GM18499 (cell line): ENCODE data around the gene IGSF3.
"Not testable (repeated sequence)": the region's sequence is repeated elsewhere in the genome, so short reads cannot be mapped to it uniquely, and the experiment has no call there.

ENCODE experiments used
- ATAC-seq: cut with Tn5 transposase; IDR thresholded peaks from one replicate; pipeline ENCODE4 v1.9.1; 2021; ENCODE audit warnings: moderate number of reproducible peaks; ENCODE audit not compliant: insufficient read depth, unreplicated experiment

The IGSF3 gene

GRCh38 chr1:116666187-116667077 lies 1.1 kb downstream of the IGSF3 start:
- no peak for ATAC-seq

DNA sequence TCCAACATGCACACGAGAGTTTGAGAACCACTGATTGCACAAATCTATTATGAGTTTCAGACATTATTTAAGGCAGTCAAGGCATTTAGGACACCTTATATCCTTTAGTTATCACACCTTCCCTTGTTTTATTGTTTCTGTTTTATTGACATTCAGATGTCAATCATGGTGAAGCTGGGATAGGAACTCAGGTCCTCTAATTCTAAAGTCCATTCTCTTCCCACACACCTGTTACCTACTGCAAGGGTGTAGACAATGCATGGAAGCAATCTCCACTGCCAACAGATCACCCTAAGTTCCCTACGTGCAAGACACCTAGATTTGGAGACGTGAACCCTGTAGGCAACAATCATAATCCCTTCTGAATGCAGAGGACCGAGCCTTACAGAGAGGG lies 2.6 kb downstream of the IGSF3 start:
- no peak for ATAC-seq

GRCh38 chr1:116664366-116664977 lies 3.1 kb downstream of the IGSF3 start:
- ATAC-seq, result no peak

DNA sequence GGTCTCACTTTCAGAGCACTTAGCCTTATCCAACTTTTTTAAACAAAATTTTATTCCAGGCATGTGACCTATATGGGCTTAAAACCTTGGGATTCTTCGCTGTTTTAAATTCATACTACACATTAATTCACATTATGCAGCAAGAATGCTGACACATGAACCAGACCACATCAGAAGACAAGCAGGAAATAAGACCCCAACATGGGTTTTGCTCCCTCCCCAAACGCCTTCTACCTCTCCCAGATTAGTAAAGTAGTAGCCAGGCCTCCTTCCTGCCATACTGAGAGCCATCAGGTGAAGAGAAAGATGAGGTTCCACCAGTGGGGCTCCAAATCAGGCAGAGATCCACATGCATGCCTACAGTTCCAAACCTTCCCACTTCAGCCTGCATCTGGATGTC lies 3.7 kb downstream of the IGSF3 start:
- ATAC-seq, result no peak

DNA sequence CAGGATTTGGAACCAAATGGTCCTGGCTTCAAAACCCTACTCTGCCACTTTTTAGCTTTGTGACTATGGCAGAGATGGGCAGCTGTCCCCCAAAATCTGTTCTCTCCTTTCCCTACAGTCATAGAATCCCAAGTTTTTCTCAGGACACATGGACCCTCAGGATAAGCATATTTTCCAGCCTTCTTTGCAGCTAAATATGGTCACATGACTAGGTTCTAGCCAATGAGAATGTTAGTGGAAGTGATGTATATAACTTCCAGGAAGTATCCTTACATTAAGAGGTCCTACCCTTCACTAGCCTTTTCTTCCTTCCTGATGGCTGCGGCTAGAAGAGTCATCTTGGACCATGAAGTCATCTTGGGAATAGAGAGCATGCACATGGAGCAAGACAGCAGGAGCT lies 5.9 kb downstream of the IGSF3 start:
- ATAC-seq, result no peak

DNA sequence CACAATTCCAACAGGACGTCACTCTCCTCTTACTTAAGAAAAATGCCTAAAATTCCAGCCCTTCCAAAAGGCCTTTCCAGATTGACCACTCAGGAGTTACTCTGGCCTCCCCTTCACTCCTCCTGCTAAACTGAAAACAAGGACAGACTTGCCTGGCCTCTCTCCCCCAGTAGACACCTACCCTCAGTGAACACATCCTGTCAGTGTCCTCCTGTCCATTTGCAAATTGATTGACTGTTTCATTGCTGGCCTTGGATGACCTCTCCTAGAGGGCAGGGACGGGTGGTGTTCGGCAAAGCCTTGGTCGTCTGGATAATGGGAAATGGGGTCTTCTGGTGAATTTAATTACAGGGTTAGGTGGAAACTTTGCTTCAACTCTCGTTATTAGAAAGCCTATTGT lies 8.9 kb downstream of the IGSF3 start:
- not testable (repeated sequence) for ATAC-seq

DNA sequence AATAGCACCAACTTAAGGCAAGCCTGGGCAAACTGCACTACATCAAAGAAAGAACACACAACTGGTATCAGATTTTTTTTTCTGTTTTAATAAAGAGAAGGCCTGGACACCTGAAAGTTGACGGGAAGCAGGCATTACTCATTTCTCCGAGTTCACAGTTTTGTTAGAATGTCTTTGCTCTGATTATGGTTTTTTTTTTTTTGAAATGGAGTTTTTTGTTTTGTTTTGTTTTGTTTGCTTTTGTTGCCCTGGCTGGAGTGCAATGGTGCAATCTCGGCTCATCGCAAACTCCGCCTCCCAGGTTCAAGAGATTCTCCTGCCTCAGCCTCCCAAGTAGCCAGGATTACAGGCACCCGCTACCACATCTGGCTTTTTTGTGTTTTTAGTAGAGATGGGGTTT lies 9.7 kb downstream of the IGSF3 start:
- ATAC-seq, result not testable (repeated sequence)

- ATAC-seq, result no peak
Observed at GRCh38 chr1:116654351-116654750, 13.2 kb downstream of the IGSF3 start.

DNA sequence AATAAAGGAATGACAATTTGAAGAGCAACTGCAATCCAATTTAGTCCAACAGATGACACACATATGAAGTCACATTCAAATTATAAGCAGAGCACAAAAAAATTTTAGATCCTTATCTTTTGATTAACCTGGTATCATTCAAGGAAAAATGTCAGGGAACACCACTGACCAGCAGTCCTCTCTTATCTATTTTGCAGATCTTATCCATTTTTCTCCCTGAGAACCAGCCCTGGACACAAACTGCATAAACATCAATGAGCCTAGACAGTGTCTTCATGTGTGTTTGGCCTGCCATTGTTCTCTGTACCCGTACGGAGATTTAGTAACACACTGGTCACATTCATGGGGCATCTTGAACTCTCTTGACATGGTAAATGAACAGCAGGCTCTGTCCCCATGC lies 14.9 kb downstream of the IGSF3 start:
- ATAC-seq, result not testable (repeated sequence)

GRCh38 chr1:116650781-116651180 lies 16.8 kb downstream of the IGSF3 start:
- not testable (repeated sequence) for ATAC-seq

GRCh38 chr1:116649041-116649440 lies 18.5 kb downstream of the IGSF3 start:
- not testable (repeated sequence) for ATAC-seq

- not testable (repeated sequence) for ATAC-seq
Observed at GRCh38 chr1:116648325-116648724, 19.2 kb downstream of the IGSF3 start.

GRCh38 chr1:116647186-116647585 lies 20.3 kb downstream of the IGSF3 start:
- ATAC-seq, result not testable (repeated sequence)

DNA sequence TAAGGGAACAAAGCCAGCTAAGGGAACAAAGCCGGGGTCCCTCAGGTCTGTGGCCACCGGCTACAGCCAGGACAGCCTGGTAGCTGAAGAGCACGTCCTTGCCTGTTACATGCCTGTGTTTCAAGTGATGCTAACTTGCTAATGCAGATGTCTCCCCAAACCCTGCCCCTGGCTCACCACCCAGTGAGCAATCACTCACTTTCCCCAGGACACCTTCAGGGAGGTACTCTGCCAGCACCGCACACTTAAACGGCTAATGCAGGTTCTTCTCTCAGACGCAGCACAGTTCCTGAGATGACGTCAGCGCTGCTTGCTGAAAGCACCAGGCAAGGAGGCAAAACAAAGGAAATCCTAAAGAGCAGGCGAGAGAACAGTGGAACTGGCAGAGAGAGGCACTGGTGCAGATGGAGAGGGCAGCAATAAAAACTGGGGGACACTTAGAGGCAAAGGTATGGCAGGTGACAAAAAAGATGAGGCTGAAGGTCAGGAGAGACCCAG lies 20.8 kb downstream of the IGSF3 start:
- ATAC-seq, result not testable (repeated sequence)

- ATAC-seq, result not testable (repeated sequence)
Observed at GRCh38 chr1:116645802-116646672, 21.5 kb downstream of the IGSF3 start.

DNA sequence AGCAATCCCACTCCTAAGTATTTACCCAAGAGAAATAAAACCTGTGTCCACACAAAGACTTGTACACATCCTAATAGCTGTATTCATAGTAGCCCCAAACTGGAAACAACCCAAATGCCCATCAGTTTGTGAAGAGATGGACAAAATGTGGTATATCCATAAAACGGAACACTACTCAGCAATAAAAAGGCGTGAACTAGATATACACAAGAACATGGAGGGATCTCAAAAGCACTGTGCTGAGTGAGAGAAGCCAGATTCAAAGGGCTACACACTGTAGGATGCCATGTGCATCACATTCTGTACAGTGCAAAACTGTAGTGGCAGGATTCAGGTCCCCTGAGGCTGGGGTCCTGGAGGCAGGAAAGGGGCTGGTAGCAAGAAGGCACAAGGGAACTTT lies 22.5 kb downstream of the IGSF3 start:
- not testable (repeated sequence) for ATAC-seq

DNA sequence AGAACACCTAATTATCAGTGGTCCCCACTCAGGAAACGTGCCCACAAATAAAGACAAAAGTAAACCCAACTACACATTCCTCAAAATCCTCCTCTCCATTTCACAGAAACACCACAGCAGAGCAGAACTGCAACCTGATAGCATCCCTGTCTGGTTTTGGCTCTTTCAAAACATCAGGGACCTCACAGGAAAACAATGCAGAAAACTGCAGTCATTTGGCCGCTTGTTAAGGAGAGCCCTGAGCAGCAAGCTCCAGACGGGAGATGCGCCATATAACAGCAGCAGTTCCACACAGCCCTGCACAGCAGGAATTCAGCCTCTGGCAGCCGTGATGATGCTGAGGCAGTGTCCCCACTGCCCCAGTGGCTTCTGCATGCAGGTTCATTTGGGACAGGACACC lies 23.4 kb downstream of the IGSF3 start:
- ATAC-seq, result not testable (repeated sequence)

DNA sequence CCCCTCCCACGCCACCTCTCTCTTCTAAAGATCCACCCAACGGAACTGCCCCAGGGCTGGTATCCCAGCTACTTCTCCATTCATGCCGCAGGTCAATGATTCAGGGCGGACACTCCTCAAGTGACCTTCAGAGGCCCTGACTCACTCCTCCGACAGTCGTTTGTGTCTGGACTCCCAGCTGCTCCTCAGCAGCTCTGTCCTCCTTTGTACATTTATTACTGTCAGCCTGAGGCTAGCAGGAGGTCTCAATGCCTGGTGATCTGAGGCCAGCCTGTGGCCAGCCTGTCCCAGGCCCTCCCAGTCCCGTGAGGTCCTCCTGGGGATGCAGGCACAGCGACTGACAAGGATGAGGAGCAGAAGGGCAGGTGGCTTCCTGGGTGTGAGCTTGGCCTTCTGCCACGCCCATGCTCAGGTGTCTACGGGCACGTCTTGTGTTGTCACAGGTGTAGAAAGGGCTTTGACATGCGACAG lies 24.2 kb downstream of the IGSF3 start:
- ATAC-seq, result not testable (repeated sequence)

DNA sequence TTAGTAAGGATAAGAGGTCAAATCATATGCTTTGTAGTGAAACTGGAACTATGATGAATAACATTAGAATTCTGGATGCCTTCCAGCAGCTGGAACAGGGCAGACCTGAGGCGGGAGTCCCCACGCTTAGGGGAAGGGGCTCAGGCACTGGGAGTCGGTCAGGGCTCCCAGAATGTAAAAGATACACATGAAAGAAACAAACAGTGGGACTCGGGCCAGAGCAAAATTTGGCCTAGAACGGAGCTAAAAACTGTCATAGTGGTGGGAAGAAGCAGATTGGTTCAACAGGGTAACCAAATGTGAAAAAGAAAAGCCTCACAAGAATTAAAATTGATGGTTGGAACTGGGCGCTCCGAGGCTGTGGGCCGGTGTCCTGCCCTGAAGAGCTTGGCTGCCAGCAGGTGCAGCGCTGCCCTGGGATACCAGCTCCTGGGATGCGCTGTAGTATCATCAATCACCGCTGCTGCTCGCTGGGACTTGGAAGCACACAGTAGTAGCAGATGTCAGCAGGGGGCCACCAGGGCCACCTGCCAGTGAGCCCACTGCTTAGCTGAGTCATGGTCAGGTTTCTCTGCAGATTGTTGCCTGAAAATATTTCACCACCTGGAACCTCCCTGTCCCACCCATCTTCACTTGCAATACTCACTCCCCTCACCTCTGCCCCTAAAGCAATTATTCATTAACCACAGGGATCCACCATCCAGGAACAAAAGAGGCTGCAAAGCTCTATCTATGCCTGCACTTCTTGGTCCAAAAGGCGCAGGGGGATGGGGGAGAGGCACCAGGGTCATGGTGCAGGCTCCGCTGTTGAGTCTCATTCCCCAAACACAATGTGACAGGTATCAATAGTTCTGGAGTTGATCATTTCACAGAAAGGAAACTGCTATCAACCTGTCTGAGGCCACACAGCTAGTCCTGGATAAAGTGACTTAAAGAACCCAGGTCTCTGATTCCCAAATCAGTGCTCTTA lies 24.9 kb downstream of the IGSF3 start:
- not testable (repeated sequence) for ATAC-seq
